ENCODE data around the gene ATAD3C.
A peak's percentile ranks its signal among the peaks of the same experiment; 100 is the strongest.
"Not testable (repeated sequence)": the region's sequence is repeated elsewhere in the genome, so short reads cannot be mapped to it uniquely, and the experiment has no call there.

Gene ATAD3C

DNA sequence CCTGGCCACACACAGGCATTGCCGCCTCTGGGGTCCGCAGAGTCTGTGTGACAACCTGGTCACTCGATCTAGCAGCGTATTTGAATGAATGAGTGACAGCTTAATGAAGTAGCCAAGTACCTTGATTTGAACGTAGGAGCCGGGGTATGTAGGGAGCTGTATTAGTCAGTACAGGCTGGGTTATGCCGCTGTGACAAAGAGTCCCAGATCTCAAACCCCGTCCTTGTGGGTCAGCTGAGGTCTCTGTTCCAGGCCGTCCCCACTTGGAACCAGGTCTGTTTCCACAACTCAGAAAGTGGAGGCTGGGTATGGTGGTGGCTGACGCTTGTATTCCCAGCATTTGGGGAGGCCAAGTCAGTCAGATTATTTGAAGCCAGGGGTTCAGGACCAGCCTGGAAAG, 42.1 kb downstream of the ATAD3C start:
- H3K4me3 ChIP-seq (ENCODE audit: low read depth, low read length), result no peak overlapping the region
- no peak for DNase-seq (ENCODE audit: low read depth)
- TF ChIP-seq, protein P1, sequence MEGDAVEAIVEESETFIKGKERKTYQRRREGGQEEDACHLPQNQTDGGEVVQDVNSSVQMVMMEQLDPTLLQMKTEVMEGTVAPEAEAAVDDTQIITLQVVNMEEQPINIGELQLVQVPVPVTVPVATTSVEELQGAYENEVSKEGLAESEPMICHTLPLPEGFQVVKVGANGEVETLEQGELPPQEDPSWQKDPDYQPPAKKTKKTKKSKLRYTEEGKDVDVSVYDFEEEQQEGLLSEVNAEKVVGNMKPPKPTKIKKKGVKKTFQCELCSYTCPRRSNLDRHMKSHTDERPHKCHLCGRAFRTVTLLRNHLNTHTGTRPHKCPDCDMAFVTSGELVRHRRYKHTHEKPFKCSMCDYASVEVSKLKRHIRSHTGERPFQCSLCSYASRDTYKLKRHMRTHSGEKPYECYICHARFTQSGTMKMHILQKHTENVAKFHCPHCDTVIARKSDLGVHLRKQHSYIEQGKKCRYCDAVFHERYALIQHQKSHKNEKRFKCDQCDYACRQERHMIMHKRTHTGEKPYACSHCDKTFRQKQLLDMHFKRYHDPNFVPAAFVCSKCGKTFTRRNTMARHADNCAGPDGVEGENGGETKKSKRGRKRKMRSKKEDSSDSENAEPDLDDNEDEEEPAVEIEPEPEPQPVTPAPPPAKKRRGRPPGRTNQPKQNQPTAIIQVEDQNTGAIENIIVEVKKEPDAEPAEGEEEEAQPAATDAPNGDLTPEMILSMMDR (IDR thresholded peaks at IDR 0.05; ENCODE audit: control insufficient read depth, extremely low read depth, insufficient read depth), result no peak

DNA sequence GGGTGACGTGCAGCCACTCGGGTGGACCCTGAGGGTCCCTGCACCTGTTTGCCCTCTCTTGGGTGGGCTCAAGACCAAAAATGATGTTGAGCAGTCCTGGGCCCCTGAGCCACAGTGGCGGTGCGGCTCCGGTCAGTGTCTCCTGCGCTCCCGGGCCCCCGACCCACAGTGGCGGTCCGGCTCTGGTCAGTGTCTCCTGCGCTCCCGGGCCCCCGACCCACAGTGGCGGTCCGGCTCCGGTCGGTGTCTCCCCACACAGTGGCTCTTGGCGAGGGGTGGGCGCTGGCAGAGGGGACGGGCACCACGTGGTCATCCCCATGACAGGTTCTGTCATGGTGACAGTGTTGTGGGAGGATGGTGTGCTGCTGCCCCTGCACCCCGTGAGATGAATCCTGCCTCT, 44.8 kb downstream of the ATAD3C start:
- H3K4me3 ChIP-seq (ENCODE audit: low read depth, low read length); DNase-seq (ENCODE audit: low read depth): not testable (repeated sequence)

DNA sequence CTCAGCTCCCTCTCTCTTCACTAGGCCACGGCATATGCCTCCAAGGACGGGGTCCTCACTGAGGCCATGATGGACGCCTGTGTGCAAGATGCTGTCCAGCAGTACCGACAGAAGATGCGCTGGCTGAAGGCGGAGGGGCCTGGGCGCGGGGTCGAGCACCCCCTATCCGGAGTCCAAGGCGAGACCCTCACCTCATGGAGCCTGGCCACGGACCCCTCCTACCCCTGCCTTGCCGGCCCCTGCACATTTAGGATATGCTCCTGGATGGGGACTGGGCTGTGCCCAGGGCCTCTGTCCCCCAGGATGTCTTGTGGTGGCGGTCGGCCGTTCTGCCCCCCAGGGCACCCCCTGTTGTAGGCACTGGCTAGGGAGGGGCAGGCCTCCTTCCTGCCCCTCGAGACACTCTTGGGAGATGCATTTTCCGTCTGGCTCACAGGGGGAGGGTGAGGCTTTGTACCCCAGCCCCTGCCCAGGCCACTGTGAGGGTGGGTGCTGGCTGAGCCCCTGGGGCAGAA, 46.0 kb downstream of the ATAD3C start:
- not testable (repeated sequence) for DNase-seq (ENCODE audit: low read depth); H3K4me3 ChIP-seq (ENCODE audit: low read depth, low read length)

DNA sequence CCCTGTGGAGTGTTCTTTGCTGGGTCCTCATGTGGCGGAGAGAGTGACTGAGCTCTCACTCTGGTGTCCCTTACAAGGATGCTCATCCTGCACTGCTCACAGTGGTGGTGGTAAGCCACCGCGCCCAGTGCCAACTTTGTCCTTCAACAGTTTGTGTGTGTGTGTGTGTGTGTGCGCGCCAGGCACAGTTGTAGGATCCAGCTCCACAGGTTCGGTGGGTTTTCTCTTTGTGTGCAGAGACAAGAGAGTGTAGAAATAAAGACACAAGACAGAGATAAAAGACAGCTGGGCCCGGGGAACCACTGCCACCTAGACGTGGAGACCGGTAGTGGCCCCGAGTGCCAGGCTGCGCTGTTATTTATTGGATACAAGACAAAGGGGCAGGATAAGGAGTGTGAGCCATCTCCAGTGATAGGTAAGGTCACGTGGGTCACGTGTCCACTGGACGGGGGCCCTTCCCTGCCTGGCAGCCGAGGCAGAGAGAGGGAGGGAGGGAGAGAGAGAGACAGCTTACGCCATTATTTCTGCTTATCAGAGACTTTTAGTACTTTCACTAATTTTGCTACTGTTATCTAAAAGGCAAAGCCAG, 55.4 kb downstream of the ATAD3C start:
- H3K4me3 ChIP-seq (ENCODE audit: low read depth, low read length), result not testable (repeated sequence)
- TF ChIP-seq, protein P1 (IDR thresholded peaks at IDR 0.05; ENCODE audit: control insufficient read depth, extremely low read depth, insufficient read depth), result peak; percentile 76

DNA sequence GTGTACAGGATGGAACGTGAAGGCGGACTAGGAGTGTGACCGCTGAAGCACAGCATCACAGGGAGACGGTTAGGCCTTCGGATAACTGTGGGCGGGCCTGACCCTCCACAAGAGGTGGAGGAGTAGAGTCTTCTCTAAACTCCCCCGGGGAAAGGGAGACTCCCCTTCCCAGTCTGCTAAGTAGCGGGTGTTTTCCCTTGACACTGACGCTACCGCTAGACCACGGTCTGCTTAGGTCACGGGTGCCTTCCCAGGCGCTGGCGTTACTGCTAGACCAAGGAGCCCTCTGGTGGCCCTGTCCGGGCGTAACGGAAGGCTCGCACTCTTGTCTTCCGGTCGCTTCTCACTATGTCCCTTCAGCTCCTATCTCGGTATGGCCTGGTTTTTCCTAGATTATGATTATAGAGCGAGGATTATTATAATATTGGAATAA, 55.9 kb downstream of the ATAD3C start:
- TF ChIP-seq, protein P1 (IDR thresholded peaks at IDR 0.05; ENCODE audit: control insufficient read depth, extremely low read depth, insufficient read depth), result peak; percentile 23; the same call in 1 of the 2 replicates
- H3K4me3 ChIP-seq (ENCODE audit: low read depth, low read length), result not testable (repeated sequence)

More for the DNA sequence above, 55.4 kb downstream of the ATAD3C start:
- DNase-seq (ENCODE audit: low read depth), result peak; percentile 98

DNA sequence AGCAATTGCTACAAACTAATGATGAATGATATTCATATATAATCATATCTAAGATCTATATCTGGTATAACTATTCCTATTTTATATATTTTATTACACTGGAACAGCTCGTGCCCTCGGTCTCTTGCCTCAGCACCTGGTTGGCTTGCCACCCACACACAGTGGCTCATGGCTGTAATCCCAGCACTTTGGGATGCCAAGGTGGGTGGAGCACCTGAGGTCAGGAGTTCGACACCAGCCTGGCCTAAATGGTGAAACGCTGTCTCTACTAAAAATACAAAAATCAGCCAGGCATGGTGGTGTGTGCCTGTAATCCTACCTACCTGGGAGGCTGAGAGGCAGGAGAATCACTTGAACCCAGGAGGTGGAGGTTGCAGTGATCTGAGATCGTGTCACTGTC, 56.3 kb downstream of the ATAD3C start:
- H3K4me3 ChIP-seq (ENCODE audit: low read depth, low read length), result not testable (repeated sequence)
- peak; percentile 10 for DNase-seq (ENCODE audit: low read depth)

More for the DNA sequence above, 55.9 kb downstream of the ATAD3C start:
- not testable (repeated sequence) for DNase-seq (ENCODE audit: low read depth)

DNA sequence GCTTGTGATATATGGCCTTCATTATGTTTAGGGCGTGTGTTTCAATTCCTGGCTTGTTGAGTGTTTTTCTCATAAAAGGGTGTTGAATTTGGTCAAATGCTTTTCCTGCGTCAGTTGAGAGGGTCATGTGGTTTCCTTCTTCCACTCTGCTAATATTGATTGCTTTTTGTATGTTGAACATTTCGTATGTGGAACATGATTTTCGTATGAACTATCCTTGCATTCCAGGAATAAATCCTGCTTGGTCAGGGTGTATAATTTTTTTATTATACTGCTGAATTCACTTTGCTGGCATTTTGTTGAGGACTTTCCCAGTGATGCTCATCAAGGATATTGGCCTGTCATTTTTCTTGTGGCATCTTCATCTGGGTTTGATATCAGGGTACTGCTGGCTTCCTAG, 57.8 kb downstream of the ATAD3C start:
- TF ChIP-seq, protein P1 (IDR thresholded peaks at IDR 0.05; ENCODE audit: control insufficient read depth, extremely low read depth, insufficient read depth), result no peak
- H3K4me3 ChIP-seq (ENCODE audit: low read depth, low read length), result no peak overlapping the region
- DNase-seq (ENCODE audit: low read depth), result no peak

DNA sequence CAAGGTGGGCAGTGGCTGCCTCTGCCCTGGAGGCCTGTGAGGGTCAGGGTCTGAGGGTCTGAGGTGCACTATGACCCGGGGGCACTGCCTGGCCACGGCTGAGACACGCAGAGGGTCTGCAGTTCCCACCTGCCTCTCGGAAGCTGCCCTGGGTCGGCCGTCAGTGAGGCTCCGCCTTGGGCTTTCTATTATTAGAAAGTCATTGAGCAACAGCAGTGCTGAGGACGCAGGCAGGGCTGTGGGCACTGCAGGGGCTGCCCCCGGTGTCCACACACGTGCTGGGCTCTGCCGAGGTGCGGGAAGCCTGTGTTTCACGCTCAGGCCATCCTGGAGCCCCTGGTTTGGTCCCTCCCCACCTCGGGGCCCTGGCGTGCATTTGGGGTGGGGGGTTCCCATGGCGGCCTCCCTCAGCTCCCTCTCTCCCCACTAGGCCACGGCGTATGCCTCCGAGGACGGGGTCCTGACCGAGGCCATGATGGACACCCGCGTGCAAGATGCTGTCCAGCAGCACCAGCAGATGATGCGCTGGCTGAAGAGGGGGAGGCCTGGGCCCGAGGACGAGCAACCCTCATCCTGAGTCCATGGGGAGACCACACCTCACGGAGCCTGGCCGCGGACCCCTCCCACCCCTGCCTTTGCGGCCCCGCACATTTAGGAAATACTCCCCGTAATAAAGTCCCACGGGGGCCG, 59.4 kb downstream of the ATAD3C start:
- not testable (repeated sequence) for H3K4me3 ChIP-seq (ENCODE audit: low read depth, low read length); DNase-seq (ENCODE audit: low read depth)

DNA sequence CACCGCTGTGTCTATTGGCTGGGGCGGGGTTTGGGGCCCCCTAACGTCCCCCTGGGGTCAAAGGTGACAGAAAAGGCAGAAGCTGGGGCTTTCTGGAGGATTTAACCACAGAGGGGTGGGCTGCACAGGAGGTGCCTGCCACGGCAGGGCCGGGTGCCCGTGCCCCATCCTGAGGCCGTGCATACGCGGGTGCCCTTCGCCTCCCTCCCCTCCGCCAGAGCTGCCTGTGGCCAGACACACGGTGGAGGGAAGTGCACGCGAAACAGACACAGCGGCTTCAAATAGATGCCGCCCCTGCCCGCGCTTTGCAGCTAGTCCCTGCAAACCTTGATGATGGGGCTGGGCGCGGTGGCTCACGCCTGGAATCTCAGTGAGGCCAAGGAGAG, 60.0 kb downstream of the ATAD3C start:
- H3K4me3 ChIP-seq (ENCODE audit: low read depth, low read length); DNase-seq (ENCODE audit: low read depth): not testable (repeated sequence)

All from LNCaP clone FGC (cell line).